ENCODE measurements around the gene SULT1C3.

- no peak for TF ChIP-seq CTCF (conservative IDR thresholded peaks at IDR 0.05; ENCODE audit: low read depth, low read length)
- TF ChIP-seq EZH2 (IDR thresholded peaks at IDR 0.05; ENCODE audit: borderline replicate concordance, low read depth, low read length, poor library complexity, severe bottlenecking) = no peak
Observed at GRCh38 chr2:108229875-108230274, 9.9 kb upstream of the SULT1C3 start.
